UCSD-AML1 (cell line): ENCODE results near the gene MPI.
"Not testable (repeated sequence)": the region's sequence is repeated elsewhere in the genome, so short reads cannot be mapped to it uniquely, and the experiment has no call there.

Experiments
- DNase-seq: peaks from one replicate; lab custom pipeline; 2025; ENCODE audit not compliant: unreplicated experiment; lab: John Stamatoyannopoulos, UW

MPI gene

DNA sequence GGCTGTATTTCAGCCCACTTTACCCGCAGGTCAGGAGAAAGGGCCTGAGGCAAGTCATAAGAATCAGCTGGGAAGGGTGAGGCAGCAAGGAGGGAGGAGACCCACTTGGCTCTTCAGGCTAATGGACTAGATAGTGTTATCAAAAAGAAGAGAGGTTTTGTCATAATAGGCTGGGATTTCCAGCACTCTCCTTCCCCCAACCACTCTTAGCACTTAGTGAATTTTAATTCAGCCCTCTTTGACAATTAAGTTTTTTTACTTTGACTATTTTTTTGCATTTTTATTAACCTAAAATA is 771 bp downstream of the MPI start:
- DNase-seq: no peak

DNA sequence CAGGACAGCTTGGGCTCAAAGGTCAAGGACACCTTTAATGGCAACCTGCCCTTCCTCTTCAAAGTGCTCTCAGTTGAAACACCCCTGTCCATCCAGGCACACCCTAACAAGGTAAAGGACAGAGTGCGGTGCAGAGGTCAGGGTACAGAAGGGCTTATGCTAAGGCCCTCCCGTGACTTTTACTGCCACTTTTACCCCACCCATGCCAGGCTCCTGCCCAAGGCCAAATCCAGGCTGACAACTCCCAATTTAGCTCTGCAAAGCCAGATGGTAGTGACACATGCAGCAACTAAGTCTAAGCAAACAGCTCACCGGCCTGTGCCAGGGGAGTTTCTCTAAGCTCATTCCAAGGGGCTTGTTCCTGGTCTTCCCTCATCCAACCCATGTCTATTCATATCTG is 1.6 kb downstream of the MPI start:
- DNase-seq: no peak

DNA sequence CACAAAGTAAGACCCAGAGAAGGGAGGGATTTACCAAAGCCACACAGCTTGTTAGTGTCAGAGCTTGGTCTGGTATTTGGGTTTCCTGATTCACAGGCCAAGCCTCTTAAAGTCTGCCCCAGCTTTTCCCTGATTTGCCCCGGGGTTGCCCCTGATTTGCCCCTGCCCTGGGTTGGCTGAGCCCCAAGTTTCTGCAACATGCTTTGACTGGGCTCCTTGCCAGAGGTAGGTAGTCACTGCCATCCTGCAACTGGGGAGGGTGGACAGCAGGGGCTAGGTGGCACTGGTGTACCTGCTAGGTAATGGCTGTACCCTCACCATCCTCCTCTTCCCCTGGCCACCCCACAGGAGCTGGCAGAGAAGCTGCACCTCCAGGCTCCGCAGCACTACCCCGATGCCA is 2.5 kb downstream of the MPI start:
- no peak for DNase-seq

DNA sequence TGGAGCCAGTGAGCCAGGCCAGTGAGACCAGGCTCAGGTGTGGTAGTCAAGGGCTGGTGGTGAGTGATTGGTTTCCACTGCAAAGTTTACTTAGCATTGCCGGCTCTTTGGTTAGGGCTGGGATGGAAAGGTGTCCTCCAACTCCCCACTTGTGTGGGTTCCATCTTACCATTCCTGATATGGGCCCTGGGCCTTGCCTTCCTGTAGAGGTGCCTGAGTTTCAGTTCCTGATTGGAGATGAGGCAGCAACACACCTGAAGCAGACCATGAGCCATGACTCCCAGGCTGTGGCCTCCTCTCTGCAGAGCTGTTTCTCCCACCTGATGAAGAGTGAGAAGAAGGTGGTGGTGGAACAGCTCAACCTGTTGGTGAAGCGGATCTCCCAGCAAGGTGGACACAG is 3.1 kb downstream of the MPI start:
- DNase-seq: no peak

DNA sequence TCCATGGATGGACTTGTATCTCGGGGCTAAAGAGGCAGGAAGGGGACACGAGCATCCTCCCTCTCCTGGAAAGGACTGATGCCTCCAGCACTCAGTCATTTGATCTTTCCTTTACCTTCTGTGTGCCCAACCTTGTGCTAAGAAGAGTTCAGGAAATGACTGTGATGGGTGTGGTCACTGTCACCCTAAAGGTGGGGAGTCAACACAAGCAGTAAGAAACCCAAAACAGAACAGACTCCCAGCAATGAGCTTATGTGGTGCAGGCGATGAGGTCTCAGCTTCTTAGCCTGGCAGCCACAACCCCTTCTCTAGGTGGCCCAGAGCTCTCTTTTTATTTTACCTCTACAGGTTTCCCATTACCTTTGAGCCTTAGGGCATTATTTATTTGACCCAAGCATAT is 3.8 kb downstream of the MPI start:
- no peak for DNase-seq

DNA sequence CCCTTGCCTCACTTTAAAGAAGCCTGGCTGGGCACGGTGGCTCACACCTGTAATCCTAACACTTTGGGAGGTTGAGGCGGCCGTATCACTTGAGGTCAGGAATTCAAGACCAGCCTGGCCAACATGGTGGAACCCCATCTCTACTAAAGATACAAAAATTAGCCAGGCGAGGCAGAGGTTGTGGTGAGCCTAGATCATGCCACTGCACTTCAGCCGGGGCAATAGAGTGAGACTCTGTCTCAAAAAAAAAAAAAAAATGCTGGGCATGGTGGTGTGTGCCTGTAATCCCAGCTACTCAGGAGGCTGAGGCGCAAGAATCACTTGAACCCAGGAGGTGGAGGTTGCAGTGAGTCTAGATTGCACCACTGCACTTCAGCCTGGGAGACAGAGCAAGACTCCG is 4.5 kb downstream of the MPI start:
- not testable (repeated sequence) for DNase-seq

DNA sequence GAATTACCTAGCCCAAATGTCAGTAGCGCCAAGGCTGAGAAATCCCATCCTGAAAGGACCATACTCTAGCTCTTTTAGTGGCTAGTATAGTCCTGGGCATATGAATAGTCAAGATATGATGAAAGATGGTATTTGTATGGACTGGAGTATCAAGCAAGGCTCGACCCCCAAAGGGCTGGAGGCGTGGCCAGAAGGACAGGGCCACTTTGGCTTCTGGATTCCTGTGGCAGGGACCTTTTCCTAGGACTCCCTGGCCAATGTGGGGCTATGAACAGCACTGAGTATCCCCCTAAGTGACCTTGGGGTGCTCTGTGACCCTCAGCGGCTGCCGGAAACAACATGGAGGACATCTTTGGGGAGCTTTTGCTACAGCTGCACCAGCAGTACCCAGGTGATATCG is 6.0 kb downstream of the MPI start:
- no peak for DNase-seq

DNA sequence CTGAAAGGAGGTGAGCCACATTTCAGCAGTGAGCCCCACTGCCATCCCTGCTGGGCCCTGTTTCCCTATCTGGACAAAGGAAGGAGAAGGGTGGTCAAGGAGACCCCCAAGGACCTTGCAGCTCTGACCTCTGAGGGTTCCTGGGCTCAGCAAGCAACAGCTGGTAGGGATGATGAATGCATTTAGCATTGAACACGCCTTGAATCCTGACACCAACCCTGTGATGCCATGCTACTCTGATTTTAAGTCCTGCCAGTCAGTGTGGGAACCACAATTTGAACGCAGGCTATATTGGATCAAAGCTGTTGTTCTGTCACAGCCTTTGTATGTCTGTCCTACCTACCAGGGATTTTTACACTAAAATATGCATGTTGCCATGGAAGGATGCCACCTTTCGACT is 6.5 kb downstream of the MPI start:
- no peak for DNase-seq

DNA sequence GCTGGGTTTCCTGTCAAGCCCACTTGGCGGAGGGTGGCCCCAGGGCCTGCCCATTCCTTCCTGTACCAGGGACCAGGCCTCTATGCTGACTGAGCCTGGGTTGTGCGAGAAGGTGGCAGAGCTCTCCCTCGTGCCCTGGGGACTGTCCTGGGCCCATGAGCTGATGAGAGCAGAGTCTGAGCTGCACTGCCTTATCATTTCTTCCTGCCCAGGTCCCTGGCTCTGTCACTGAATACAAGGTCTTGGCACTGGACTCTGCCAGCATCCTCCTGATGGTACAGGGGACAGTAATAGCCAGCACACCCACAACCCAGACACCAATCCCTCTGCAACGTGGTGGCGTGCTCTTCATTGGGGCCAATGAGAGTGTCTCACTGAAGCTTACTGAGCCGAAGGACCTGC is 7.5 kb downstream of the MPI start:
- no peak for DNase-seq

DNA sequence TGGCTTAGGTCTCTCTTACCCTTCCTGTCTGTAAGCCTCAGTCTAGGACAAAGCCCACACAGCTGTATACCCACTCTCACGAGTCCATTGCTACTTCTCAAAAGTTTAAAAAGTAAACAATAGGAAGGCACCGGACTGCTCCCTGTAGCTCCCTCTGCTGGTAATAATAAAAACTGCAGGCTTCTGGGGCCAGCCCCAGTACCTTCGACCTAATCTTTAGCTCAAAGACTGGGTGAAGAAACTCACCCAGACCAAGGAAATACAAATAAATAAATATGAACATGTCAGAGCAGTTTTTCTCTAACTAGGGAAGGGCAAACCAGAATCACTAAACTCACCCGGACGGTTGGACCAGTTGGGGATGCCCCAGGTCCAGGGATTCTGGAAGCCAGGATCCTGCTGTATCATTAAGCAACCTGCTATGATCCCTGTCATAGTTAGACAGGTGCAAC is 11.8 kb downstream of the MPI start:
- DNase-seq: peak; percentile 64

DNA sequence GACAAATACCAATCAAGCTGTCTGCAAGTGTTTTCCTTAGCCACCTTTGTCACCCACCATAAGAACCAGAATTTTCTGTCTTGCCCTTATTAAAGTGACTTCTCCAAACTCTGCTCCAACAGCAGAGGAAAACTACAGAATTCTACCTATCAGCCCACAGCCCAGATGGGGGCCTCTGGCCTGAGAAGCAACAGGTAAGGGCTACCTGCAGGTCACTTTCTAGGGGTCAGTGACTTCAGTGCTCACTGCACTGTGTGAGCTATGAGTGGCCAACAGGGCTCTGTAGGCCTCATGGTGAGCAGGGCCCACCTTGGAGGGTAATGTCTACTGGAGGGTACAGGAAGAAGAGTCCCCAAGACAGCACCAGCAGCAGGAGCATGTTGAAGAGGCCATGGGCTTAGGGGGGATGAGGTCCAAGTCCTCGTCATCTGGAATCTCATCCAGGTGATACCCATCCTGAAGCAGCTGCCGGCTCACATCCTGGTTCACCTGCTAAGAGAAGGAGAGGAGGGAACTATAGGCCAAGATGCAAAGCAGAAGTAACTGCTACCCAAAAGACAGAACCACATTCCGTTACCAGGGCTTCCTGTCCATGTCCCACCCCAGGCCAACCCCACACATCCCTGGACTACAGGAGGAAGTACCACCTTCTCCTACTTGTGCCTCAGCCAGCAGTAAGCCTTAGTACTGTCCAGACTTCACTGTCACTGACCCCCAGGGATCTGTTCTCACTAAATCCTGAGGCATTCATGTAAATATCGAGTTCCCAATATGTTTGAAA is 12.6 kb downstream of the MPI start:
- DNase-seq: peak; percentile 25

DNA sequence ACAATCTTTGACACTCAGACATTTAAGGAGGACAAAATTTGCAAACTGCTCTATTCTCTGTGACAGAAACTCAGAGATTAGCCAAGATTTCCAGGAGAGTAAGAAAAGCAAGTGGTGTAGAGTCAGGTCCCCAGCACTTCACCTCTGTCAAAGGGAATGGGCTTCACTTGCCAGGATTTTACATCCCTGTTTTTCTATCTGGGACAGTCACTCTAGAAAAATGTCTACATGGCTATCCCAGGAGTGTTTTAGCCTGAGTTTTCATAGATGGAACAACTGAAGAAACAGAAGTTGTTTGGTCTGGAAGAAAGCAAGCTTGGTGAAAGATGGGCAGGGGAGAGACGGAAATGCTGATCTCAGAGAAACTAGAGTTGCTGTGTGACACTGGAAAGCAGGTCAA is 13.8 kb downstream of the MPI start:
- no peak for DNase-seq

DNA sequence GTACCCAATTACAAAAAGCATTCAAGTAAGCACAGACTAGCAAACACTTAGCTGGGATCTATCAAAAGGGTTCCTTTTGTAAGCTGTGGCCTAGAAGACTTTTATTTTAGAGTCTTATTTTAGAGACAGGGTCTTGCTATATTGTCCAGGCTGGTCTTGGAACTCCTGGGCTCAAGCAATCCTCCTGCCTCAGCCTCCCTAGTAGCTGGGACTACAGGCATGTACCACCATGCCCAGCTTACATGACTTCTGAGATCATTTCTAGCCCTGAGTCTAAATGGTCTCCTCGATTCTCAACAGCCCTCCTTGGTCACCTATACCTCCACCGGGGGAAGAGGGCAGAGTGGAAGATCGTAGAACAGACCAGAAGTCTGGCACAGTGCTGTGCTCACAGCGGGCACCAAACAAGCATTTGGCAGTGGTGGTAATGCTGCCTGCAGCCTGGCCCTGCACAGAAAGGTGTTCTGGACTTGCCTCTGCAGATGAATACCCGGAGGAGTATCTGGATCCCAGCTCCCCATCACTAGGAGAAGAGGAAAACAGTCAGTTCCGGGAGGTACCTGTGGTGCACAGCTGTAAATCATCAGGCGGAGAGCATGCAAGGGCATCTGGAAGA is 14.5 kb downstream of the MPI start:
- DNase-seq: no peak

DNA sequence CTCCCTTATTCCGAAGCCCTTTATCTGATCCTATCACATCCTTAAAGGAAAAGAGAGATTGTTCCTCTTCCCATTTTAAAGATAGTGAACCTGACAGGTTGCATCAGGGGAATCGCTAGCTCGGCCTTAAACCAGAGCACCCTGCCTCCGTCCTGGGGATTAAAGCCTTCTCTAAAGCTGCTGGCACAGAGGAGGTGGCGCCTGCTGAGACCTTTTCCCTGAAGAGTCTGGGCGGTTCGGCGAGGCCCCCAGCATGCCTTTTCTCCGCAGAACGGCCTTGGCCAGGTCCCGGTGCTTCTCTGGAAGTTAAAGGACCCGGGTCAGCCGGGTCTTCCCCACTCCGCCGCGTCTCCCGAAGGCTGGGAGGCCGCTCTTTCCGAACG is 16.2 kb downstream of the MPI start:
- DNase-seq: peak; percentile 59

DNA sequence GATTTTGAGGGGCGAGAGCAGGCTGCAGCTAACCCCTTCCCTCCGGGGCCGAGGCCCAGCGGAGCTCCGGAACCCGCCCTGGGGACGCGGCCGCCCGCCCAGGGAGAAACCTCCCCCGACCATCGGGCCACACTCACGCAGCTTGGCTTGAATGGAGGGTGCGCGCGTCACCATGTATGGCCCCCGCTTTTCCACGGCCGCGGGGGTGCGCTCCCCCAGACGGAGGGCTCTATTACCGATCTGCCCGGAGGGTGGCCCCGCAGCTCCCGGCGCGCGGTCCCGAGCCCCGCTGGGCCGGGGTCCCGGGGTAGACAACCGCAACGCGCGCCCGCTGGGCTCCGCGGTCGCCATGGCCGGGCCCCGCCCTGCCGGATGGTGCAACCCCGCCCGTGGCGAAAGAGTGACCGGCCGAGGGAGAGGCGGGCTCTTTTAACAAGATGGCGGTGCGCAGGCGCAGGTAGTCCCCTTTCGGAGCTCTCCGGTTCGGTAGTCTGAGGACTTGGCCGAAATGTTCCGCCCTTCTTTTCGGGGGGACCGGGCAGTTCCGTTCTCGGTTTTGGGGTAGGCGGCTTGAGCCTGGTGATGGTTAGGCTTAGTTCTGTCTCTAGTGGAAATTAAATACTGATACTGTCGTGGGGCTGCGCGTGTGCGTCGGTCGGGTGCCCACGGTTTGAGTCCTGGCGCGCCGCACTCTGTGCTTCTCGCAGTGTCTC is 16.8 kb downstream of the MPI start, which contains the start of gene FAM219B:
Gene FAM219B (minus strand): TSS at position 402 of the 713 bp plus-strand sequence. CDS start 51 bp downstream, at position 351.
- peak; percentile 87 for DNase-seq

DNA sequence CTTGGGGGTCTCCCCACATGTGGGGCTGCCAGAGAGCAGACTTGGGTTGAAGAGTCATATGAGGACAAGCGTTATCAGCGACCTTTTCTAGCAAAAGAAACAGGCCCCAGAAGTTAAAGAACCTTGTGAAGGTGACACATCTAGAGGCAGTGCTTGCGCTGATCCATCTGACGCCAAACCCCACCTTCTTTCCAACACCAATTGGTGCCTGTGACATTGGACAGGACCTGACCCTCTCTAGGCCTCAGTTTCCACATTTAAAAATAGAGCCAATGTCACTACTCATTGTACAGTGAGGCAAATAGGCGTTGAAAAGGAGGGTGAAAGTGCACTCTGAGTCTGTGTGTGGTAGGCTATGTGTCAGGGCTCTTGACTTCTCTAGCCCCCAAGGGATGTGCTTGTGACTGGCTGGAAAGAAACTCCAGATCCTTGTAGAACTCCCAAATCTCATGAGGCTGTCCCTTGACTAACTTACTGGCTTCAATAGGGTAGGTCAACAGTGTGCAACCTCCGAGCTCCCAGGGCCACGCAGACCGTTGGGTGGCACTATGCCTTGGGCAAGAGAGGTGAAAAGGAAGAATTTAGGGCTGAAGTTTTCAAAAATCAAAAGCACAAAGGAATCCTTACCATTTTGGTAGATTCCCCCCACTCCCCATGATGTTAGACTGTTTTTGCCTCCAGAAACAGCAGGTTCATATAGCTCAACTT is 17.5 kb downstream of the MPI start:
- no peak for DNase-seq

DNA sequence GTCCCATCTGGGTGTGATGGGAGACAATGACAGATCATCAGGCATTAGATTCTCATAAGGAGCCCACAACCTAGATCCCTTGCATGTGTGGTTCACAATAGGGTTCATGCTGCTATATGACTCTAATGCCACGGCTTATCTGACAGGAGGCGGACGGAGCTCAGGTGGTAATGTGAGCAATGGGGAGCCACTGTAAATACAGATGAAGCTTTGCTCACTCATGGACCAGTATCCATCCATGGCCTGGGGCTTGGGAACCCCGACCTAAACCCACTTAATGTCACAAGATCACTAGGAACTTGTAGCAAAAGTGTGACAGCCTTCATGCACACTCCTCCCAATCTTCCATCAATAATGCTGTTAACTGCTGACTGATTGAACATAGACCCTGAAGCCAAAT is 18.8 kb downstream of the MPI start:
- DNase-seq: no peak

DNA sequence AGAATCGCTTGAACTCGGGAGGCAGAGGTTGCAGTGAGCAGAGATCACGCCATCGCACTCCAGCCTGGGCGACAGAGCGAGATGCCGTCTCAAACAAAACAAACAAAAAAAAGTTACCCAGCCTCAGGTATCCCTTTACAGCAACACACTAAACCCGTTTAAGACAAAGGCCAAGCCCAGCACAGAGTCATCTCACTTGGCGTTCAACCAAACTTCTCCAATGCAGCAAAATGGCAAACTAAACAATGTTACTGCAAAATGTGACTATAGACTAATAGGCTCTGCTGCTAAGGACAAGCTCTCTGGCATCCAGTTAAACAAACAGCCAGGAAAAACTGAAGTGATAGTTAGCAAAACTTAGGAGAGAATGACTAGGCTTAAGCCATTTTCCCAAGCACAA is 23.2 kb downstream of the MPI start:
- DNase-seq: no peak

DNA sequence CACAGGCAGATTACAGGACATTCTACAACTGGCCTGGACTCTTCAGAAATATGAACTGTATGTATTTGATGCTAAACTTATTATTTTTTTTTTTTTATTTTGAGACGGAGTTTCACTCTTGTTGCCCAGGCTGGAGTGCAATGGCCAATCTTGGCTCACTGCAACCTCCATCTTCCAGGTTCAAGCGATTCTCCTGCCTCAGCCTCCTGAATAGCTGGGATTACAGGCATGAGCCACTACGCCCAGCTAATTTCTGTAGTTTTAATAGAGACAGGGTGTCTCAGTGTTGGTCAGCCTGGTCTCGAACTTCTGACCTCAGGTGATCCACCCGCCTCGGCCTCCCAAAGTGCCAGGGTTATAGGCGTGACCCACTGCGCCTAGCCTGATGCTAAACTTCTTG is 24.0 kb downstream of the MPI start:
- not testable (repeated sequence) for DNase-seq

DNA sequence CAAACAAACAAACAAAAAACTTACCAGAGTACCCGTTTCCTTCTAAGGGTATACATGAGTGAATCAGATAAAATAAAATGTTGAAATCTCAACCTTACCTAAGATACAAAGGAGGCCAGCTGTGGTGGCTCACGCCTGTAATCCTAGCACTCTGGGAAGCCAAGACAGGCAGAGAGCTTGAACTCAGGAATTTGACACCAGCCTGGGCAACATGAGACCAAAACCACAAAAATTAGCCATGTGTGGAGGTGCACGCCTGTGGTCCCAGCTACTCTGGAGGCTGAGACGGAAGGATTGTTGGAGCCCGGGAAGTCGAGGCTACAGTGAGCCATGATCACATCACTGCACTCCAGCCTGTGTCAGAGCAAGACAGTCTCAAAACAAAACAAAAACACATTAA is 27.8 kb downstream of the MPI start:
- DNase-seq: no peak

DNA sequence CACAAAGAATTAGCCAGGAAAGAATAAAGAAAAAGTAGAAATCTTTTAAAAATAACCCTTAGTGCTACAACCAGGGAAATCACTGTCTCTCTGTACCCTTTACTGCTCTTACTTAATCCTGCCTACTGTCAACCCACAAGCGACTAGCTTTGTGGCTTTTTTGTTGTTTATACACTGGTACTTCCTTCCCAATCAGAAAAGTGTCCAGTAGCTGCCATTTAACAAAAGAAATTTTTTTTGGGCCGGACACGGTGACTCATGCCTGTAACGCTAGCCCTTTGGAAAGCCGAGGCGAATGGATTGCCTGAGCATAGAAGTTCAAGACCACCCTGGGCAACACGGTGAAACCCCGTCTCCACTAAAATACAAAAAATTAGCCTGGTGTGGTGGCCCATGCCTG is 30.6 kb downstream of the MPI start:
- no peak for DNase-seq

DNA sequence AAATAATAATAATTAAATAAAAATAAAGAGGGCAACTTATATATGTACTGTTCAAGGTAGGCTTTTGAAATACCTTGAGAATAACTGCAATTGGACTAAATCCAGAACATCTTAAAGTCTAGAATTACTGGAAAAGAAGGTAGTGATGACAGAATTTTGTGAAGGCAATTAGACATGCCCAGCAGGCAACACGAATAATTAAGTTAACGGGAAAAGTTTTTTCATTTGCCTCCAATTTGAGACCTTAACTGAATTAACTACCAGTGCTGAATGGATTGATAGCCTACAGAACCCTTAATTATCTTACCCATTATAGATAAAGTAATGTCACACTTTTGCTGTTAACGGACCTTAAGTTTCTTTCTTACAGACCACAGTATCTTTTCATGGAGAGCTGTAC is 34.7 kb downstream of the MPI start:
- DNase-seq: no peak
